NT2/D1 (cell line): ENCODE data around the gene SMAD6.

ENCODE experiments used
- SUZ12 ChIP-seq: IDR thresholded peaks from 2 replicates; pipeline ENCODE4 v1.6.1; 2011; ENCODE audit not compliant: insufficient read length, insufficient read depth; ENCODE audit errors: extremely low read depth
- YY1 ChIP-seq: IDR thresholded peaks from 2 replicates; pipeline ENCODE4 v1.6.1; 2011; ENCODE audit not compliant: insufficient read length, insufficient read depth

DNA sequence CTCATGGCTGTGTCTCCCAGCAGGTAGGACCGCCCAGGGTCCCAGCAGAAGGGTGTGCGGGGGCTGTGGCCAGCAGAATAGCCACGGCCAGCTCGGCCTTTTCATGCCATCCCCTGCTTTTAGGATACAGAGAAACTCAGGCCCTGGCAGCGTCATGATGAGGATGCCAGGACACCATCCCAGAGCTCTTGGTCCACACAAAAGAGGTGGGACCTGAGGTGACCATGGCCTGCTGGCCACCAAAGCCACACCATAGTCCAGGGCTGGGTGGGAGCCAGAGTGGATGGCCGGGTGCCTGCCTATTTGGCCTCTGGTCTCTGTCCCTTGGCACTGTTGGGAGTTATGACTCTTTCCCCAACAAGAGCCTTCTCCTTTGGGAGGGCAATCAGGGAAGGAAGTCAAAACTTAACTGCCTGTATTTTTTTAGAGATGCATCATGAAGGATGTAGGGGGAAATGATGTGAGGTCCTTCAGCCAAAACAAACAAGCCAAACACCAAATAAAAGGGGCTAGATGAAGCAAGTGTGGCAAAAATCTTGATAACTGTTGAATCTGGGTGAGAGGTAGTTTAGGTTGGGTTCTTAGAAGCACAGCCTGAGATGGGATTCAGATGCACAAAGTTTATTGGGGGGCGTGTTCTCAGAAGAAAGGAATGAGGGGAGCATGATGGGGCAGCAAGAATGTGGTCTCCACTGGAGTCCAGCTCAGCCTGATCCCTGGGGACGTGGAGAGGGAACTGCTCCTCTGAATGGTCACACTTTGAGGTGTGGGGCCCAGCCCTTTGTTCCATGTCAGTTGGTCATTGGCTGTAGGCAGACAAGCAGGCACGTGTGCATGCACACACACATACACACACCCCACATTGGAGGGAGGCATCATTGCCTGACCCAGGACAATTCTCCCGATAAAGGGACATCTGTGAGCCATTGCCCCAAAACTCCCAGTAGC lies 33.2 kb downstream of the SMAD6 start:
- TF ChIP-seq SUZ12: no peak
- no peak for TF ChIP-seq YY1
